Transverse colon (tissue), 4 donors: ENCODE measurements around the gene DOCK1. TPM values are rescaled to one million over a fixed set of nuclear protein-coding genes. Genes with fewer than 3 reads are reported as not detected.

ENCODE experiments used
- DNase-seq: peaks from one replicate; pipeline ENCODE4 v3.0.0-alpha.2; 2019
- H3K27ac ChIP-seq, 4 donors: fragments of 200-600 bp; sonication (generic); 2 replicates each; pipeline ENCODE4 v1.5.1; 2016 to 2018; ENCODE audit warnings: inconsistent platforms in 4 of 4
- H3K27me3 ChIP-seq: fragments of 200-600 bp; sonication (generic); 2 replicates; pipeline ENCODE4 v1.5.1; 2017; ENCODE audit warnings: inconsistent platforms
- H3K36me3 ChIP-seq, 4 donors: fragments of 200-600 bp; sonication (generic); 2 replicates each; pipeline ENCODE4 v1.5.1; 2017 to 2019; ENCODE audit warnings: inconsistent platforms in 4 of 4
- H3K4me1 ChIP-seq, 4 donors: fragments of 200-600 bp; sonication (generic); 2 replicates each; pipeline ENCODE4 v1.5.1; 2017 to 2020; ENCODE audit warnings: inconsistent platforms in 4 of 4
- H3K4me3 ChIP-seq, 4 donors: fragments of 200-600 bp; sonication (generic); 1 replicate in 1 of 4; 2 replicates in 3 of 4; pipeline versions ENCODE4 v1.5.1 to v1.6.1; 2017 to 2019; ENCODE audit warnings: inconsistent platforms in 4 of 4
- H3K9me3 ChIP-seq, 2 donors: fragments of 200-600 bp; sonication (generic); 2 replicates each; pipeline ENCODE4 v1.5.1; 2017 to 2019; ENCODE audit warnings: inconsistent platforms in 2 of 2
- CTCF ChIP-seq, 5 experiments: fragments of 200-600 bp in 3 of 5; fragments of 450-650 bp in 2 of 5; sonication (generic) in 3 of 5; IDR thresholded peaks; 1 replicate in 2 of 5; 2 replicates in 3 of 5; pipeline ENCODE4 v1.5.1; 2016 to 2017; ENCODE audit warnings: antibody characterized with exemption in 5 of 5, inconsistent platforms in 3 of 5, mild to moderate bottlenecking in 2 of 5, moderate library complexity in 1 of 5
- EP300 ChIP-seq: sonication (generic); formaldehyde crosslinking; IDR thresholded peaks from one replicate; pipeline ENCODE4 v1.6.1; 2017; ENCODE audit warnings: antibody characterized with exemption, low read depth
- POLR2A ChIP-seq: fragments of 450-650 bp; IDR thresholded peaks from one replicate; pipeline ENCODE4 v1.6.1; 2016; ENCODE audit warnings: antibody characterized with exemption, mild to moderate bottlenecking, moderate library complexity
- POLR2AphosphoS5 ChIP-seq, 3 donors: sonication (generic); formaldehyde crosslinking; IDR thresholded peaks; one replicate each; pipeline ENCODE4 v1.6.1; 2016; ENCODE audit warnings: antibody characterized with exemption in 3 of 3
- WGBS, 2 donors: methylation state at CpG; one replicate each; pipeline ENCODE4 v1.1.5; 2018; ENCODE audit warnings: low coverage in 1 of 2; 5-methylcytosine and 5-hydroxymethylcytosine counted together
- in situ Hi-C, 4 donors: fragments of 200-750 bp; cut with MboI; loops; one replicate each; pipeline versions ENCODE4 v1.15.0 to v1.15.1; 2017; ENCODE audit warnings: low sequenced_read_pairs in 3 of 4, low pct_ligation_motif_present in 1 of 4, low pct_unique_long_range_greater_than_20kb in 1 of 4
- intact Hi-C: fragments of 100-400 bp; cut with DNase I; formaldehyde crosslinking; loops from one replicate; pipeline ENCODE4 v1.15.1; 2023; ENCODE audit warnings: low total_unique reads
- total RNA-seq, 4 donors: library from RNA; depleted of rRNA; stranded (reverse); fragments of >200 nt; gene quantifications; one replicate each; pipeline ENCODE4 v1.1.0, GENCODE V29; 2016

The DOCK1 gene
- total RNA-seq, 4 donors from 2014 or later: 75.1 to 200 (median 92.5) TPM

- no peaks in the 10 kb centered on the region for H3K4me1 ChIP-seq
- intact Hi-C loops (no loop called here), in situ Hi-C loops (no loop called here)
- H3K36me3 ChIP-seq: no peaks in the 10 kb centered on the region
- no peak overlapping the region for H3K27ac ChIP-seq
- no peak for DNase-seq
- no peaks in the 10 kb centered on the region for H3K27me3 ChIP-seq
- 87 to 93% methylated on average over 4 to 13 of the region's 13 CpGs for WGBS, 2 donors
- H3K9me3 ChIP-seq: no peaks in the 10 kb centered on the region
- TF ChIP-seq POLR2AphosphoS5 (IDR thresholded peaks at IDR 0.05) (no peak), POLR2A (no peak), CTCF (IDR thresholded peaks at IDR 0.05) (no peak), EP300 (no peak)
- no peak overlapping the region for H3K4me3 ChIP-seq
These were observed 43.3 kb downstream of the DOCK1 start for GRCh38 chr10:126948355-126949160.

GRCh38 chr10:126949161-126949503, 43.9 kb downstream of the DOCK1 start:
- Histone ChIP-seq H3K9me3 (no peaks in the 10 kb centered on the region), H3K27ac (no peak overlapping the region), H3K27me3 (no peaks in the 10 kb centered on the region), H3K36me3 (no peaks in the 10 kb centered on the region), H3K4me1 (no peaks in the 10 kb centered on the region), H3K4me3 (no peak overlapping the region)
- TF ChIP-seq EP300 (no peak), POLR2A (no peak), CTCF (IDR thresholded peaks at IDR 0.05) (no peak), POLR2AphosphoS5 (IDR thresholded peaks at IDR 0.05) (no peak)
- no peak for DNase-seq
- WGBS, 2 donors: 80 to 85% methylated on average over 1 to 4 of the region's 4 CpGs
- in situ Hi-C loops (no loop called here), intact Hi-C loops (no loop called here)

GRCh38 chr10:126950401-126951105, 45.3 kb downstream of the DOCK1 start:
- in situ Hi-C loops: no loop called here
- no peak overlapping the region for H3K4me3 ChIP-seq
- H3K9me3 ChIP-seq: no peaks in the 10 kb centered on the region
- no peaks in the 10 kb centered on the region for H3K27me3 ChIP-seq
- TF ChIP-seq CTCF (IDR thresholded peaks at IDR 0.05) (no peak), POLR2AphosphoS5 (IDR thresholded peaks at IDR 0.05) (no peak), POLR2A (no peak), EP300 (no peak)
- H3K4me1 ChIP-seq: peaks cover 0 to 4% (median 0%) of the 10 kb centered on the region in 4 donors
- no peak for DNase-seq
- H3K36me3 ChIP-seq: no peaks in the 10 kb centered on the region
- no peak overlapping the region for H3K27ac ChIP-seq
- intact Hi-C loops: no loop called here
- WGBS, 2 donors: 97 to 98% methylated on average over 5 to 8 of the region's 8 CpGs

GRCh38 chr10:126953886-126954285, 48.7 kb downstream of the DOCK1 start:
- no peaks in the 10 kb centered on the region for H3K36me3 ChIP-seq
- no peaks in the 10 kb centered on the region for H3K9me3 ChIP-seq
- no peak overlapping the region for H3K27ac ChIP-seq
- no peak for TF ChIP-seq CTCF (IDR thresholded peaks at IDR 0.05)
- TF ChIP-seq POLR2AphosphoS5 (IDR thresholded peaks at IDR 0.05): no peak
- TF ChIP-seq POLR2A: no peak
- TF ChIP-seq EP300: no peak
- DNase-seq: no peak
- H3K27me3 ChIP-seq: no peaks in the 10 kb centered on the region
- intact Hi-C loops: no loop called here
- peaks cover 0 to 7% (median 0%) of the 10 kb centered on the region in 4 donors for H3K4me1 ChIP-seq
- in situ Hi-C loops: no loop called here
- no peak overlapping the region for H3K4me3 ChIP-seq
- whole genome bisulfite sequencing, 2 donors: 28 to 74% methylated on average over 3 to 5 of the region's 5 CpGs
